GM12878 (cell line): ENCODE results near the gene FLOT1. TPM values are rescaled to one million over a fixed set of nuclear protein-coding genes. Genes with fewer than 3 reads are reported as not detected.

ENCODE experiments used
- ATF7 ChIP-seq: fragments of 450-650 bp; IDR thresholded peaks from 2 replicates; pipeline ENCODE4 v1.6.1; 2016; ENCODE audit warnings: low read depth, mild to moderate bottlenecking
- CBX3 ChIP-seq: fragments of 200-600 bp; sonication (generic); IDR thresholded peaks from 2 replicates; pipeline ENCODE4 v1.6.1; 2016; ENCODE audit warnings: low read depth, borderline replicate concordance
- CREM ChIP-seq: IDR thresholded peaks from 2 replicates; pipeline ENCODE4 v1.6.1; 2014; ENCODE audit warnings: antibody characterized with exemption, low read depth
- DPF2 ChIP-seq: fragments of 450-650 bp; IDR thresholded peaks from 2 replicates; pipeline ENCODE4 v1.6.1; 2017; ENCODE audit warnings: mild to moderate bottlenecking
- FOS ChIP-seq: IDR thresholded peaks from 3 replicates; pipeline ENCODE4 v1.6.1; 2011; ENCODE audit warnings: borderline replicate concordance; ENCODE audit not compliant: insufficient read length; ENCODE audit errors: extremely low read depth
- IKZF1 ChIP-seq: fragments of 450-650 bp; conservative IDR thresholded peaks from 2 replicates; pipeline ENCODE4 v1.6.1; 2017; ENCODE audit warnings: antibody characterized with exemption, mild to moderate bottlenecking
- JUNB ChIP-seq: IDR thresholded peaks from 2 replicates; pipeline ENCODE4 v1.6.1; 2016; ENCODE audit warnings: antibody characterized with exemption, mild to moderate bottlenecking
- JUND ChIP-seq: IDR thresholded peaks from 2 replicates; pipeline ENCODE4 v1.6.1; 2012; ENCODE audit warnings: low read depth, mild to moderate bottlenecking, low read length, improper control_type of control experiment, moderate library complexity
- KLF5 ChIP-seq: fragments of 450-650 bp; IDR thresholded peaks from 2 replicates; pipeline ENCODE4 v1.6.1; 2014; ENCODE audit warnings: mild to moderate bottlenecking; ENCODE audit not compliant: partially characterized antibody
- MEF2A ChIP-seq: IDR thresholded peaks from 2 replicates; pipeline ENCODE4 v1.6.1; 2011; ENCODE audit warnings: low read depth, mild to moderate bottlenecking, low read length, moderate library complexity; ENCODE audit not compliant: insufficient read depth
- MXI1 ChIP-seq: fragments of 150-350 bp; IDR thresholded peaks from 2 replicates; pipeline ENCODE4 v1.6.1; 2011; ENCODE audit warnings: low read depth, mild to moderate bottlenecking, inconsistent platforms, low read length, improper control_type of control experiment
- NR2C2 ChIP-seq: IDR thresholded peaks from 2 replicates; pipeline ENCODE4 v1.6.1; 2011; ENCODE audit warnings: borderline replicate concordance, low read depth; ENCODE audit not compliant: control insufficient read depth, insufficient read length
- NRF1 ChIP-seq: conservative IDR thresholded peaks from 2 replicates; pipeline ENCODE4 v1.6.1; 2011; ENCODE audit warnings: mild to moderate bottlenecking, low read depth, low read length, improper control_type of control experiment
- POLR2A ChIP-seq: IDR thresholded peaks from 2 replicates; pipeline ENCODE4 v1.6.1; 2011; ENCODE audit warnings: low read depth, mild to moderate bottlenecking, low read length
- RB1 ChIP-seq: fragments of 450-650 bp; formaldehyde crosslinking; IDR thresholded peaks from 2 replicates; pipeline ENCODE4 v1.6.1; 2017; ENCODE audit warnings: mild to moderate bottlenecking, borderline replicate concordance
- RELA ChIP-seq: fragments of 450-650 bp; IDR thresholded peaks from 2 replicates; pipeline ENCODE4 v1.8.0; 2014; ENCODE audit warnings: borderline replicate concordance; ENCODE audit not compliant: partially characterized antibody
- SMARCA5 ChIP-seq: fragments of 450-650 bp; IDR thresholded peaks from 2 replicates; pipeline ENCODE4 v1.6.1; 2017; ENCODE audit warnings: mild to moderate bottlenecking
- STAT1 ChIP-seq: fragments of 450-650 bp; conservative IDR thresholded peaks from 2 replicates; pipeline ENCODE4 v1.6.1; 2014; ENCODE audit warnings: antibody characterized with exemption, mild to moderate bottlenecking
- TCF7 ChIP-seq: IDR thresholded peaks from 2 replicates; pipeline ENCODE4 v1.6.1; 2014; ENCODE audit warnings: antibody characterized with exemption, borderline replicate concordance
- ZBED1 ChIP-seq: IDR thresholded peaks from 2 replicates; pipeline ENCODE4 v1.6.1; 2016; ENCODE audit warnings: borderline replicate concordance
- ZNF24 ChIP-seq: fragments of 450-650 bp; IDR thresholded peaks from 2 replicates; pipeline ENCODE4 v1.6.1; 2017; ENCODE audit warnings: antibody characterized with exemption, mild to moderate bottlenecking
- ZZZ3 ChIP-seq: IDR thresholded peaks from 2 replicates; pipeline ENCODE4 v1.6.1; 2011; ENCODE audit warnings: low read depth; ENCODE audit not compliant: control insufficient read depth, insufficient read length
- polyA plus RNA-seq, 11 experiments: library from polyadenylated mRNA; depleted of rRNA in 4 of 11; unstranded in 6 of 11; stranded (reverse) in 5 of 11; fragments of >200 nt; fragmentation: Nextera tagmentation in 4 of 11; fragmentation: Illumina TruSeq in 1 of 11; extraction: Ambion mirVana in 4 of 11; extraction: Trizol in 1 of 11; gene quantifications; 1 replicate in 1 of 11; 2 replicates in 10 of 11; pipeline versions ENCODE4 v1.2.1 to v1.2.3, GENCODE V29; 2011 to 2016; ENCODE audit warnings: inconsistent platforms in 2 of 11, missing spikeins in 2 of 11, low read depth in 1 of 11
- total RNA-seq, 4 experiments: library from RNA; depleted of rRNA in 3 of 4; stranded (reverse); fragments of >200 nt in 3 of 4; fragmentation: Illumina TruSeq in 1 of 4; extraction: Trizol in 1 of 4; gene quantifications; 2 replicates each; pipeline versions ENCODE4 v1.2.1 to v1.2.3, GENCODE V29; 2013 to 2021
- TF ChIP-seq, protein P1 (sequence below): fragments of 450-650 bp; IDR thresholded peaks from 2 replicates; pipeline ENCODE4 v1.6.1; 2017; ENCODE audit warnings: mild to moderate bottlenecking, low read depth, inconsistent platforms; ENCODE audit not compliant: poor library complexity, severe bottlenecking
- TF ChIP-seq, protein P2 (sequence below): fragments of 450-650 bp; conservative IDR thresholded peaks from 2 replicates; pipeline ENCODE4 v1.6.1; 2017; ENCODE audit warnings: mild to moderate bottlenecking, moderate library complexity
- TF ChIP-seq, protein P3 (sequence below): fragments of 450-650 bp; IDR thresholded peaks from 2 replicates; pipeline ENCODE4 v1.6.1; 2014; ENCODE audit warnings: mild to moderate bottlenecking
- TF ChIP-seq, protein P4 (sequence below): fragments of 450-650 bp; IDR thresholded peaks from 2 replicates; pipeline ENCODE4 v1.6.1; 2017; ENCODE audit warnings: low read depth, mild to moderate bottlenecking, moderate library complexity

The FLOT1 gene
- total and polyA plus RNA-seq, 10 of the 15 experiments (the other 5 are each of a cell fraction or from before 2014, with no cell fraction given) = 12.3 to 153 (median 112) TPM

DNA sequence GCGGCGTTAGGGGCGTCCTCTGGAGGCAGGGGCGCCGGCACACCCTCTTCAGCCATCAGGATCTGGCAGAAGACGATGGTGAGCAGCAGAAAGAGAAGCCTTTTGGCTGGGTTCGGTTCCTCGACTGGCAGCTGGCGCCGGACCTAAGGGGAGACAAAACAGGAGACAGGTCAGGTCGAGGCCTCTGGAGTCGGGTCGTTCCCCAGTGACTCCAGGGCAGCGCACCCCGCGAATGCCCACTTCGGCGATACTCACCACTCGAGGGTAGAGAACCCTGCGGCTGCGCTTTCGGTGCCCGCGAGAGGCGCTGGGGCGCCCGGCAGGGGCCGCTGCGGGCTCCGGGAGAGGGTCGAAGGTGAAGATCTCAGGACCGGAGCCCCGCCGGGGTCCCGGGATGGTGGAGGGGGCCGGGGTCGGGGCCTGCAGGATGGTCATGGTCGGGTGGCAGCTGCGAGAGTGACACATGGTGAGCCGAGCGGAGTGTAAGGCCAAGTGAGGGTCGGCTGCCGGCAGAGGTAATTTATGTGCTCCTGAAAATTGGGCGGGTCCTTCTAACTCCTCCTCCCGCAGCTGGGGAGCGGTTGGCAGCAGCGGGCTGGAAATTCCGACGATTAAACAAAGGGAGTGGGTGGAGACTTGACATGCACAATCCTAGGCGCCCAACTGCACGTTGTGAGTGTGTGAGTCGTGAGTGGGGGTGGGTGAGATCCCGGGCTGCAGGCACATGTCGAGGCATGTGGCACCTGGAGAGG is 1.7 kb upstream of the FLOT1 start, which contains the start of gene IER3 (continued):
- TF ChIP-seq JUND (no peak), ATF7 (no peak), CREM (no peak; the same call in 1 of the 2 replicates), CBX3 (no peak), MXI1 (no peak), POLR2A (peak; percentile 98), NRF1 (peak; percentile 3; the same call in 1 of the 2 replicates), ZNF24 (no peak), ZZZ3 (no peak), JUNB (no peak), IKZF1 (peak; percentile 81), MEF2A (no peak), ZBED1 (peak; percentile 76; the same call in 1 of the 2 replicates), RB1 (peak; percentile 68; the same call in 1 of the 2 replicates), NR2C2 (no peak), DPF2 (0 out of 2 replicates have a peak, but pooled peaks have one; percentile 42), KLF5 (peak; percentile 45), RELA (peak; percentile 54), TCF7 (no peak), STAT1 (0 out of 2 replicates have a peak, but pooled peaks have one; percentile 58), SMARCA5 (peak; percentile 34; the same call in 1 of the 2 replicates), FOS (no peak)
- TF ChIP-seq, protein P1, sequence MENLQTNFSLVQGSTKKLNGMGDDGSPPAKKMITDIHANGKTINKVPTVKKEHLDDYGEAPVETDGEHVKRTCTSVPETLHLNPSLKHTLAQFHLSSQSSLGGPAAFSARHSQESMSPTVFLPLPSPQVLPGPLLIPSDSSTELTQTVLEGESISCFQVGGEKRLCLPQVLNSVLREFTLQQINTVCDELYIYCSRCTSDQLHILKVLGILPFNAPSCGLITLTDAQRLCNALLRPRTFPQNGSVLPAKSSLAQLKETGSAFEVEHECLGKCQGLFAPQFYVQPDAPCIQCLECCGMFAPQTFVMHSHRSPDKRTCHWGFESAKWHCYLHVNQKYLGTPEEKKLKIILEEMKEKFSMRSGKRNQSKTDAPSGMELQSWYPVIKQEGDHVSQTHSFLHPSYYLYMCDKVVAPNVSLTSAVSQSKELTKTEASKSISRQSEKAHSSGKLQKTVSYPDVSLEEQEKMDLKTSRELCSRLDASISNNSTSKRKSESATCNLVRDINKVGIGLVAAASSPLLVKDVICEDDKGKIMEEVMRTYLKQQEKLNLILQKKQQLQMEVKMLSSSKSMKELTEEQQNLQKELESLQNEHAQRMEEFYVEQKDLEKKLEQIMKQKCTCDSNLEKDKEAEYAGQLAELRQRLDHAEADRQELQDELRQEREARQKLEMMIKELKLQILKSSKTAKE = no peak
- TF ChIP-seq, protein P2, sequence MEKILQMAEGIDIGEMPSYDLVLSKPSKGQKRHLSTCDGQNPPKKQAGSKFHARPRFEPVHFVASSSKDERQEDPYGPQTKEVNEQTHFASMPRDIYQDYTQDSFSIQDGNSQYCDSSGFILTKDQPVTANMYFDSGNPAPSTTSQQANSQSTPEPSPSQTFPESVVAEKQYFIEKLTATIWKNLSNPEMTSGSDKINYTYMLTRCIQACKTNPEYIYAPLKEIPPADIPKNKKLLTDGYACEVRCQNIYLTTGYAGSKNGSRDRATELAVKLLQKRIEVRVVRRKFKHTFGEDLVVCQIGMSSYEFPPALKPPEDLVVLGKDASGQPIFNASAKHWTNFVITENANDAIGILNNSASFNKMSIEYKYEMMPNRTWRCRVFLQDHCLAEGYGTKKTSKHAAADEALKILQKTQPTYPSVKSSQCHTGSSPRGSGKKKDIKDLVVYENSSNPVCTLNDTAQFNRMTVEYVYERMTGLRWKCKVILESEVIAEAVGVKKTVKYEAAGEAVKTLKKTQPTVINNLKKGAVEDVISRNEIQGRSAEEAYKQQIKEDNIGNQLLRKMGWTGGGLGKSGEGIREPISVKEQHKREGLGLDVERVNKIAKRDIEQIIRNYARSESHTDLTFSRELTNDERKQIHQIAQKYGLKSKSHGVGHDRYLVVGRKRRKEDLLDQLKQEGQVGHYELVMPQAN = peak; percentile 22; the same call in 1 of the 2 replicates
- TF ChIP-seq, protein P3, sequence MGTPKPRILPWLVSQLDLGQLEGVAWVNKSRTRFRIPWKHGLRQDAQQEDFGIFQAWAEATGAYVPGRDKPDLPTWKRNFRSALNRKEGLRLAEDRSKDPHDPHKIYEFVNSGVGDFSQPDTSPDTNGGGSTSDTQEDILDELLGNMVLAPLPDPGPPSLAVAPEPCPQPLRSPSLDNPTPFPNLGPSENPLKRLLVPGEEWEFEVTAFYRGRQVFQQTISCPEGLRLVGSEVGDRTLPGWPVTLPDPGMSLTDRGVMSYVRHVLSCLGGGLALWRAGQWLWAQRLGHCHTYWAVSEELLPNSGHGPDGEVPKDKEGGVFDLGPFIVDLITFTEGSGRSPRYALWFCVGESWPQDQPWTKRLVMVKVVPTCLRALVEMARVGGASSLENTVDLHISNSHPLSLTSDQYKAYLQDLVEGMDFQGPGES = no peak
- TF ChIP-seq, protein P4, sequence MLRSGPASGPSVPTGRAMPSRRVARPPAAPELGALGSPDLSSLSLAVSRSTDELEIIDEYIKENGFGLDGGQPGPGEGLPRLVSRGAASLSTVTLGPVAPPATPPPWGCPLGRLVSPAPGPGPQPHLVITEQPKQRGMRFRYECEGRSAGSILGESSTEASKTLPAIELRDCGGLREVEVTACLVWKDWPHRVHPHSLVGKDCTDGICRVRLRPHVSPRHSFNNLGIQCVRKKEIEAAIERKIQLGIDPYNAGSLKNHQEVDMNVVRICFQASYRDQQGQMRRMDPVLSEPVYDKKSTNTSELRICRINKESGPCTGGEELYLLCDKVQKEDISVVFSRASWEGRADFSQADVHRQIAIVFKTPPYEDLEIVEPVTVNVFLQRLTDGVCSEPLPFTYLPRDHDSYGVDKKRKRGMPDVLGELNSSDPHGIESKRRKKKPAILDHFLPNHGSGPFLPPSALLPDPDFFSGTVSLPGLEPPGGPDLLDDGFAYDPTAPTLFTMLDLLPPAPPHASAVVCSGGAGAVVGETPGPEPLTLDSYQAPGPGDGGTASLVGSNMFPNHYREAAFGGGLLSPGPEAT = 0 out of 2 replicates have a peak, but pooled peaks have one; percentile 28
